Measurements from ENCODE around the gene CTIF. TPM values are rescaled to one million over a fixed set of nuclear protein-coding genes. Genes with fewer than 3 reads are reported as not detected.

CTIF gene
- polyA plus RNA-seq, 3 donors = 0.38 to 8.7 (median 1.2) TPM

- Histone ChIP-seq H3K27ac (ENCODE audit: low read depth in 1 of 2, low read length in 2 of 2) (no peak overlapping the region), H3K36me3 (replicated peaks in 1 of 2; ENCODE audit: control insufficient read depth in 1 of 2, insufficient read depth in 2 of 2, low read length in 2 of 2) (peaks cover 0 to 9% of the 10 kb centered on the region in 2 donors), H3K9ac (ENCODE audit: insufficient read depth, low read length, poor library complexity, severe bottlenecking) (no peak overlapping the region), H4K20me1 (ENCODE audit: insufficient read depth, low read length) (no peaks in the 10 kb centered on the region), H3K4me3 (replicated peaks in 1 of 3; ENCODE audit: low read depth in 2 of 3, low read length in 3 of 3) (no peak overlapping the region), H3K4me1 (ENCODE audit: control insufficient read depth in 1 of 2, insufficient read depth in 2 of 2, low read length in 2 of 2) (no peaks in the 10 kb centered on the region), H2AFZ (ENCODE audit: insufficient read depth, low read depth, low read length, poor library complexity, severe bottlenecking) (no peak overlapping the region), H3K27me3 (ENCODE audit: control insufficient read depth in 2 of 2, insufficient read depth in 2 of 2, low read length in 2 of 2) (no peaks in the 10 kb centered on the region), H3K9me3 (replicated peaks in 1 of 2; ENCODE audit: control insufficient read depth in 1 of 2, insufficient read depth in 1 of 2, low read length in 2 of 2) (no peaks in the 10 kb centered on the region), H3K79me2 (ENCODE audit: insufficient read depth, low read length) (no peaks in the 10 kb centered on the region), H3K4me2 (replicated peaks; ENCODE audit: extremely low read depth, low read length, poor library complexity, severe bottlenecking) (no peak overlapping the region)
- H3K36me3 Mint-ChIP-seq = peaks cover 12 to 22% of the 10 kb centered on the region in 2 donors
- no peak for DNase-seq
- 100% methylated on average over 2 of the region's 2 CpGs for WGBS (ENCODE audit: insufficient coverage)
- peaks cover 2 to 4% (median 2%) of the 10 kb centered on the region in 3 donors for H3K27me3 Mint-ChIP-seq (ENCODE audit: low read depth in 3 of 3)
- H3K27ac Mint-ChIP-seq = no peak overlapping the region
- no peak overlapping the region for H3K4me3 Mint-ChIP-seq
- no peak for TF ChIP-seq CTCF (IDR thresholded peaks at IDR 0.05)
- peaks cover 0 to 3% (median 0%) of the 10 kb centered on the region in 7 donors for H3K9me3 Mint-ChIP-seq
- intact Hi-C loops (cut with micrococcal nuclease) = no loop called here
- H3K4me1 Mint-ChIP-seq = no peaks in the 10 kb centered on the region
These were observed 97.0 kb downstream of the CTIF start for GRCh38 chr18:48635806-48636205.

- H3K4me1 Mint-ChIP-seq = no peaks in the 10 kb centered on the region
- peaks cover 2 to 4% (median 2%) of the 10 kb centered on the region in 3 donors for H3K27me3 Mint-ChIP-seq (ENCODE audit: low read depth in 3 of 3)
- no peaks in the 10 kb centered on the region for H3K9me3 ChIP-seq (replicated peaks in 1 of 2; ENCODE audit: control insufficient read depth in 1 of 2, insufficient read depth in 1 of 2, low read length in 2 of 2)
- no peak overlapping the region for H3K9ac ChIP-seq (ENCODE audit: insufficient read depth, low read length, poor library complexity, severe bottlenecking)
- 96% methylated on average over 4 of the region's 9 CpGs for WGBS (ENCODE audit: insufficient coverage)
- H3K36me3 ChIP-seq (replicated peaks in 1 of 2; ENCODE audit: control insufficient read depth in 1 of 2, insufficient read depth in 2 of 2, low read length in 2 of 2) = peaks cover 0 to 9% of the 10 kb centered on the region in 2 donors
- no peak for TF ChIP-seq CTCF (IDR thresholded peaks at IDR 0.05)
- intact Hi-C loops (cut with micrococcal nuclease) = no loop called here
- no peak overlapping the region for H2AFZ ChIP-seq (ENCODE audit: insufficient read depth, low read depth, low read length, poor library complexity, severe bottlenecking)
- no peak overlapping the region for H3K27ac Mint-ChIP-seq
- H3K4me3 ChIP-seq (replicated peaks in 1 of 3; ENCODE audit: low read depth in 2 of 3, low read length in 3 of 3) = no peak overlapping the region
- no peaks in the 10 kb centered on the region for H3K27me3 ChIP-seq (ENCODE audit: control insufficient read depth in 2 of 2, insufficient read depth in 2 of 2, low read length in 2 of 2)
- H3K9me3 Mint-ChIP-seq = peaks cover 0 to 1% (median 0%) of the 10 kb centered on the region in 7 donors
- DNase-seq = no peak
- no peak overlapping the region for H3K4me2 ChIP-seq (replicated peaks; ENCODE audit: extremely low read depth, low read length, poor library complexity, severe bottlenecking)
- H3K27ac ChIP-seq (ENCODE audit: low read depth in 1 of 2, low read length in 2 of 2) = no peak overlapping the region
- peaks cover 10 to 20% of the 10 kb centered on the region in 2 donors for H3K36me3 Mint-ChIP-seq
- H3K79me2 ChIP-seq (ENCODE audit: insufficient read depth, low read length) = no peaks in the 10 kb centered on the region
- H3K4me3 Mint-ChIP-seq = no peak overlapping the region
- no peaks in the 10 kb centered on the region for H3K4me1 ChIP-seq (ENCODE audit: control insufficient read depth in 1 of 2, insufficient read depth in 2 of 2, low read length in 2 of 2)
- no peaks in the 10 kb centered on the region for H4K20me1 ChIP-seq (ENCODE audit: insufficient read depth, low read length)
These were observed 97.6 kb downstream of the CTIF start for GRCh38 chr18:48636436-48636835.
